ENCODE measurements around the gene AMZ1. TPM values are rescaled to one million over a fixed set of nuclear protein-coding genes. Genes with fewer than 3 reads are reported as not detected.

Gene AMZ1
- total and polyA plus RNA-seq, 11 donors = 0.01 to 0.48 (median 0.05) TPM; not detected in 6

DNA sequence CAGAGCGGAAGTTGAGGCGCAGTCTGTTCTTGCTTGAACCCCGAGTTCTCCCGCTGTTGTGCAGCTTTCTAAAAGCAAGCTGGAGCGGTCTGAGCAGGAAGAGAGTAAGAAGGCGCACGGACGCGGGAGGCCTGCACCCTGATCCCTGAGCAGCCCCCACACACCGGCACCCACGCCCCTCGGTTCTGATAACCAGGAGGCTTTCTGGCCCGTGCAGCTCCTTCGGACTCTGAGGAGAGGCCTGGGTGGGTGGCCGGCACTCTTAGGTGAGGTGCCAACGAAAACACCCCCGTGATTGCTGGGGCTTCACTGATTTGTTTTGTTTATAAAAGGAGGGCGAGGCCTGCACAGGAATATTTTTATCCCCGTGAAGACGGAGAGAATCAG lies 28.9 kb downstream of the AMZ1 start:
- peaks cover 0 to 32% (median 11%) of the 10 kb centered on the region in 9 donors for H3K36me3 ChIP-seq
- DNase-seq = no peak
- H3K4me1 ChIP-seq = peaks cover 0 to 54% (median 36%) of the 10 kb centered on the region in 12 donors
- H3K9me3 ChIP-seq = peaks cover 0 to 7% (median 0%) of the 10 kb centered on the region in 12 donors
- H3K4me3 ChIP-seq = no peak overlapping the region
- 71 to 76% (median 73%) methylated on average over 20 of the region's 20 CpGs for WGBS, 4 donors
- TF ChIP-seq, protein P1, sequence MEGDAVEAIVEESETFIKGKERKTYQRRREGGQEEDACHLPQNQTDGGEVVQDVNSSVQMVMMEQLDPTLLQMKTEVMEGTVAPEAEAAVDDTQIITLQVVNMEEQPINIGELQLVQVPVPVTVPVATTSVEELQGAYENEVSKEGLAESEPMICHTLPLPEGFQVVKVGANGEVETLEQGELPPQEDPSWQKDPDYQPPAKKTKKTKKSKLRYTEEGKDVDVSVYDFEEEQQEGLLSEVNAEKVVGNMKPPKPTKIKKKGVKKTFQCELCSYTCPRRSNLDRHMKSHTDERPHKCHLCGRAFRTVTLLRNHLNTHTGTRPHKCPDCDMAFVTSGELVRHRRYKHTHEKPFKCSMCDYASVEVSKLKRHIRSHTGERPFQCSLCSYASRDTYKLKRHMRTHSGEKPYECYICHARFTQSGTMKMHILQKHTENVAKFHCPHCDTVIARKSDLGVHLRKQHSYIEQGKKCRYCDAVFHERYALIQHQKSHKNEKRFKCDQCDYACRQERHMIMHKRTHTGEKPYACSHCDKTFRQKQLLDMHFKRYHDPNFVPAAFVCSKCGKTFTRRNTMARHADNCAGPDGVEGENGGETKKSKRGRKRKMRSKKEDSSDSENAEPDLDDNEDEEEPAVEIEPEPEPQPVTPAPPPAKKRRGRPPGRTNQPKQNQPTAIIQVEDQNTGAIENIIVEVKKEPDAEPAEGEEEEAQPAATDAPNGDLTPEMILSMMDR (IDR thresholded peaks at IDR 0.05) = no peak
- TF ChIP-seq POLR2A (IDR thresholded peaks at IDR 0.05) = no peak
- H3K27ac ChIP-seq = peak overlapping the region in 8 of 12 donors; percentile 24 to 72 (median 38)
- H3K27me3 ChIP-seq = no peaks in the 10 kb centered on the region
- ATAC-seq = no peak
- intact Hi-C loops (cut with DNase I) = no loop called here

DNA sequence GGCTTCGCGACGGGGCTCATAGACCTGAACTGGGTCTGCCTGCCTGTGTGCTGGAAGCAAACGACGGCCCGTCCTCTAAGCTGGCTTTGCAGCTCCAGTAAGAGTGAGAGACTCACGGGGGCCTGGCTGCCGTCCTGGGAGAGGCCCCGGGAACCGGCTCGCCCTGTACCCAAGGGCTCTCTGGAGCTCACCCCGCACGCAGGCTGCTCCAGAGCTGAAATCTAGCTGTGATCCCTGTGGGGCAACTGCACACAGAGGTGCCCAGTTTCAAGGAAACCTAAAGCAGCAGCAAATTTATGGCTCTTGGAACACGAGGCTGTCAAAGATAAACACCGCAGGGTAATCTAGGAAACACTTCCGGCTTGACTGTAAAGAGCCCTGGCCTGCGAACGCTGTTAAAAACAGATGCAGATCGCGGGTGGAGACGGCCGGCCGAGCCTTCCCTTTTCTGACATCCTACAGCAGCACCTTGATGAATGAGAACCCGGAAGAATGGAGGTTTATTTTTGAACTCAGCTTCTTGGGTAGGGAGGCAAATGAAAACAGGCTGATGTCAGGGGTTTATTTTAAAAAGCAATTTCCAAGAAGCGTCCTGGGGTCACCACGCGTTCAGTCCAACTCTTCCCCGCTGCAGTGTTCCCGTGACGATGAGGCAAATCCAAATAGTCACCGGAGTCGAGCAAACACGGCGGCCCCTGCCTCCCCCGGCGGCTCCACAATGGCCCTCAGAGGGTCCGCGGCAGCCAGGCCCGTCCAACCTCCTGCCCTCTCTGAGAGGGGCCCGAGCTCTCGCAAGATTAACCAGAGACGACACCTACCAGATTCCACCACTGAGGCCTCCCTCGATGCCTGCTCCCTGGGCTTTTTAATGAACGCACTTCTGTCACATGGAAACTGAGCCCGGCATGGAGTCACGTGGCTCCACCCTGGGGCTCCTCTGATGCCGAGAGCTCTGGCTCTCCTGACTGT lies 29.6 kb downstream of the AMZ1 start:
- 44 to 52% (median 46%) methylated on average over 39 to 47 of the region's 47 CpGs for WGBS, 4 donors
- Histone ChIP-seq H3K27ac (peak overlapping the region in 9 of 12 donors; percentile 24 to 72 (median 37)), H3K36me3 (peaks cover 0 to 33% (median 15%) of the 10 kb centered on the region in 9 donors), H3K27me3 (no peaks in the 10 kb centered on the region), H3K4me1 (peaks cover 0 to 52% (median 35%) of the 10 kb centered on the region in 12 donors), H3K4me3 (peak overlapping the region in 1 of 12 donors; percentile 9), H3K9me3 (peaks cover 0 to 7% (median 0%) of the 10 kb centered on the region in 12 donors)
- intact Hi-C loops (cut with DNase I) = no loop called here
- TF ChIP-seq, protein P1 (IDR thresholded peaks at IDR 0.05) = no peak
- no peak for TF ChIP-seq POLR2A (IDR thresholded peaks at IDR 0.05)
- peak in 1 of 5 donors; percentile 61 for DNase-seq
- ATAC-seq = peak; percentile 21 to 55 (median 40)

DNA sequence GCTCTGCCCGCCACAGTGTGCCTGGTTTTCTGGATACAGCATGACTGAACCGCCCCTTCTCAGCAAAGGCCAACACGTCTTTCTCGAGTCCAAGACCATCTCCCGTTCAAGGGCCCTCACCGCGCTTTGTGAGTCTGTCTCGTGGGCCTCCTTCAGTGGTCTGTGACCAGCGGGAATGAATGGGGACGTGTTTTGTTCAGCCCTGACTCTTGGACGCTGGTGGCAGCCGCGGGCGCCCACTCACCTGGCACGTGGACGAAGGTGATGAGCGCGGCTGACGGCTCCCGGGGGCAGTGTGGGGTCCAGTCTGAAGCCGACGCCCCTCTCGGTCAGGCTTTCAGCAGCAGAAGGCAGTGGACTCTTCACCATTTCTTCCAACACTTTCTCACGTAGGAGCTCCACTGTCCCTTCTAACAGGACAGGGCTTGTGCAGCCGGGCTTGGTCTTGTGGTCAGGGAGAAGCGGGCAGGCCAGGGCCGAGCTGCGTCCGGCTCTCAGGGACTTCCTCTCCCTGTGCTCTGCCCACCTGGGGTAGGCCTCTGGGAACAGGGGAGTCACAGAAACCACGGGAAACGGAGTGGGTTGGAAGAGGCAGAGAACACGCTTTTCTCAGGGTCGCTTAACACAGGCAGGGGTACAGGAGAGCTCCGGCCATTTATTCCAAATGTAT lies 30.4 kb downstream of the AMZ1 start:
- Histone ChIP-seq H3K4me1 (peaks cover 0 to 45% (median 29%) of the 10 kb centered on the region in 12 donors), H3K27ac (peak overlapping the region in 2 of 12 donors; percentile 9 to 72), H3K27me3 (no peaks in the 10 kb centered on the region), H3K36me3 (peaks cover 0 to 40% (median 18%) of the 10 kb centered on the region in 9 donors), H3K4me3 (no peak overlapping the region), H3K9me3 (peaks cover 0 to 7% (median 0%) of the 10 kb centered on the region in 12 donors)
- peak in 1 of 5 donors; percentile 20 for DNase-seq
- ATAC-seq = no peak
- intact Hi-C loops (cut with DNase I) = no loop called here
- TF ChIP-seq, protein P1 (IDR thresholded peaks at IDR 0.05) = no peak
- TF ChIP-seq POLR2A (IDR thresholded peaks at IDR 0.05) = no peak
- 93 to 96% (median 95%) methylated on average over 34 of the region's 34 CpGs for WGBS, 4 donors

DNA sequence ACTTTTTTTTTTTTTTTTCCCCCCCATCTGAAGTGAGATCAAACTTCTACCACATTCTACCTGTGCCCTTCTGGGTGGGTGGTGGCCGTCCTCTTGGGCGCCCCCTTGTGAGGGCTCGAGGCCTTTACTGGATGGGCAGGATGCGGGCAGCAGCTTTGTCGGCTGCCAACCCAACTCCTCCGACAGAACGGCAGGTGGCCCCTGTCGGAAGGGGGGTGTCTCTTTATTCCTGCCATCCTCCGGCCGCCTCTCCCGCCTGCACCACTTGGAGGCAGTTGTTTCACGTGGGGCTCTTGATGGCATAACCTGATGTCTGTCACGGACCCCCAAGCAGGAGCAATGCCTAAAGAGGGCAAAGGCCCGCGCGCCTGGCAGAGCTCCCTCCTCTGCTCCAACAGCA lies 31.0 kb downstream of the AMZ1 start:
- Histone ChIP-seq H3K27ac (no peak overlapping the region), H3K9me3 (peaks cover 0 to 7% (median 0%) of the 10 kb centered on the region in 12 donors), H3K27me3 (no peaks in the 10 kb centered on the region), H3K36me3 (peaks cover 0 to 45% (median 18%) of the 10 kb centered on the region in 9 donors), H3K4me1 (peaks cover 0 to 42% (median 26%) of the 10 kb centered on the region in 12 donors), H3K4me3 (no peak overlapping the region)
- ATAC-seq (no peak), DNase-seq (no peak)
- no peak for TF ChIP-seq POLR2A (IDR thresholded peaks at IDR 0.05)
- TF ChIP-seq, protein P1 (IDR thresholded peaks at IDR 0.05) = peak in 7 of 12 donors; percentile 13 to 48 (median 42)
- WGBS, 4 donors = 83 to 90% (median 88%) methylated on average over 16 of the region's 16 CpGs
- intact Hi-C loops (cut with DNase I) = no loop called here
